Right ventricle myocardium inferior (tissue), 1 donor: ENCODE results near the gene P2RY12. TPM values are rescaled to one million over a fixed set of nuclear protein-coding genes. Genes with fewer than 3 reads are reported as not detected.

Source experiments
- ATAC-seq: fragments of 200-7000 bp; cut with Tn5 transposase; one replicate; pipeline ENCODE4 v1.9.1; 2020; ENCODE audit warnings: mild to moderate bottlenecking, moderate library complexity
- DNase-seq: peaks from one replicate; pipeline ENCODE4 v3.0.0; 2021; ENCODE audit errors: missing footprints
- intact Hi-C: fragments of 100-400 bp; cut with DNase I; formaldehyde crosslinking; loops from one replicate; pipeline ENCODE4 v1.11.0; 2022
- total RNA-seq: library from RNA; stranded (reverse); fragmentation: NEBNext Ultra II Directional; extraction: Animal tissue kit (Norgen Biotek cat#: 25700); gene quantifications from one replicate; pipeline ENCODE4 v1.2.1, GENCODE V29; 2021
- donor health status: DM: no; HTN: yes; CAD: no; lungs with severe emphysema.

The P2RY12 gene
- total RNA-seq, 1 donor from 2014 or later: 1.4 TPM

DNA sequence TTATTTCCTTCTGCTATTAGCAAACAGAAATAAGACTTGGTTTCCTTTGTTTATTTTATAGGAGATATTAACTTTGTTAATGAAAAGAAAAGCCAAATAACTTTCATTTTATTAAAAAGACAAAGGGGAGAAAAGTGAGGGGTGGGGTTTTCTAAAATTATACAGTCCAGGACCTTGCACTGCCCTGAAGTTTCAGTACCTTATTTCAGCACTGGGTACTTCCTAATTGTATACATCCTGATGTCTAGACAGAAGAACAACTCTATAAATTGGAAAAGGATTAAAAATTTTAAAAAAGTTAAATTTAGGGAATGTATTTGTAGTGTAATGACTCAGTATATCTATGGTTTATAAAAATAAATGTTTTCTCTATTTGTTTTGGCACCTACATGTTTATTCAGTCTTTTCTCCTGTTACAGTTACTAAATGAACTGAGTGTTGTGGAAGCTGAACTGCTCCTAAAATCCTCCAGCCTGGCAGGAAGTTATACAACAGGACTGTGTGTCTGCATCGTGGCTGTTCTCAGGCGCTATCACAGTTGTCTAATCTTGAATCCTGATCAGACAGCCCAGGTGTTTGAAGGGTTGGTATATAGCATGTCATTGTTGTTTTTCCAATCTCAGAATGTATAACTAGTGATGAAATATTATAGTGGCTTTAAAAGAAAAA lies 27.6 kb downstream of the P2RY12 start:
- intact Hi-C loops: no loop called here
- DNase-seq (no peak), ATAC-seq (no peak)

DNA sequence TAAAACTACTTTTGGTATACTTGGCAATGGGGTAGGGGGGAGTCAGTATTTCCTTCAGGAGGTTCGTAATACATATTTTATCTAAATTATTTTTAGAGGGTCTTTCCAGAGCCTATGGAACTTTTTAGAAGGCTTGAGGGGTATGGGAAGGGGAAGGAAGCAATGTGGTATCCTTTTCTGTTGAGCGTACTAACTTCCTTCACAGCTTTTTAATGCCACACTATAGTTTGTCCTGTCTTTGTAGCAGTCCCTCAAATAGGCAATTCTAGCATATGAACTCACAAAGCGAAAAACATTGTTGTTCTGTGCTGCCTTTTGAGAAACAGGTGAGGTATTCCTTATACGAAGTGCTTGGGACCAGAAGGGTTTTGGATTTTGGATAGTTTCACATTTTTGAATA lies 32.9 kb downstream of the P2RY12 start:
- ATAC-seq (no peak), DNase-seq (no peak)
- intact Hi-C loops: no loop called here

DNA sequence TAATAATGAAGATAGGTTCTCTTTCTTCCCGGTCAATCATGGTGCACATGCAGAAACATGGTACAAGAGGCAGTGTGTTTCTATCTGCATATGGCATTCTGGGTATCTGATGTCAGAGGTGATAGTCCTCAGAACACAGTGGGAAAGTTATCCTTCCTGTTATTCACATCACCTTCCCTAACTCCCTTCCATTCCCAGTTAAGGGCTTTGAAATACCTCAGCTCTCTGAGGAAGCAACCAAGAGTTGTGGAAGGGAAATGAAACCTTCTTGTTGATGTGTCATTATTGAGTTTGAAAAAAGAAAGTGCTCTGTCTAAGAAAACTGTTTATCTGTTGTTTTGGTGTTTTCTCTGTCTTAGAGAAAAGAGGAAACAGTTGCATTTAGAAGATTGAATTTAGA lies 33.3 kb downstream of the P2RY12 start:
- DNase-seq (no peak), ATAC-seq (no peak)
- intact Hi-C loops: no loop called here

DNA sequence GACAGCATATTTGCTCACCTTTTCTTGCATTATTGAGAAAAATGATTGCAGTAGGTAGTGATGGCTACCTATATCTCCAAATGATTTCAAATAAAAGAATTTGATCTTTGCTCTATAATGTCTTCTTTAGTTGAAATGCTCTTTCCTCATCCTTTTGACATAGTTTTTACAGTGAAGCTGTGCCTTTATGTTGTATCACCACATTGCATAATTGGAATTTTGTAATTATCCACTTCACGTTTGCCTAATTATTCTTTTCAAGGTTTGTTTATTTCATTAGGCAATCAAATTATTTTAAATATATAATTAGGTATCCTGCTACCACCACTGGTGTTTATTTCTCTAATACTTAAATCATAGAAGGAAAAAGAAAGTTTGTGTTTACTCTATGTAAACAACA lies 33.9 kb downstream of the P2RY12 start:
- no peak for DNase-seq
- intact Hi-C loops: no loop called here
- no peak for ATAC-seq

DNA sequence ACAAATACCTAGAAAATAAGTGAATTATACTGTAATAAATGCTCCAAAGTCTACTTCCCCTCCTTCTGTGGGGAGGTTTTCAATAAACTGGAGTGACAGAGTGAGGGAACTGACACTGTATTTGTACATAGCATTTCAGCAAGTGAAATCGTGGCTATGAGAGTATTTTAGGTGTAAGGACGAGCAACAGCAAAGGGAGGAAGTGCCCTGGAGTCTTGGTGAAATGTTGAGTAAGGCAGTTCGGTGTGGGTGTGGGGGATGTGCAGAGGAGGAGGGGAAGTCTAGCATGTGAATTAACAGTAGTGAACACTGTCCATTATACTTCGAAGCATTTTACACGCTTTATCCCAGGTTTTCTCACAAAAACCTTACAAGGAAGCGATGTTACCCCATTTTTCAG lies 37.1 kb downstream of the P2RY12 start:
- ATAC-seq (peak; percentile 62), DNase-seq (no peak)
- intact Hi-C loops: no loop called here

DNA sequence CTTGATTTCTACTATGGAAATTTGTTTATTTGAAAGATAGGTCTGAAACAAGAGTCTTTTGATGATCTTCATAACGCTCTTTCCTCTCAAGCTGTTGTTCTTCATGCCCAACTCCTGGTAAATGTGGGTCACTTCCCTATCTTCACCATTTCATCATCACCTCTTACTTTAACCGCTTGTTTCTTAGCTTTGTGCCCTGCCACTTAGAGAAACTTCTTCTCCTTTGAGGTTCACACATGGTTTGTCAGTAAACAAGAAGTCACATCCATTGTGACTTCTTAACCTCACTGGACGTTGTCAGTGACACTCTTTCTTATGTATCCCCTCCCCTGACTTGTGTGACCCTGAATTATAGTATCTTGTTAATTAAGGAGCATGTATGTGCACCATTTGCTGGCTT lies 38.3 kb downstream of the P2RY12 start:
- no peak for DNase-seq
- intact Hi-C loops: no loop called here
- no peak for ATAC-seq

DNA sequence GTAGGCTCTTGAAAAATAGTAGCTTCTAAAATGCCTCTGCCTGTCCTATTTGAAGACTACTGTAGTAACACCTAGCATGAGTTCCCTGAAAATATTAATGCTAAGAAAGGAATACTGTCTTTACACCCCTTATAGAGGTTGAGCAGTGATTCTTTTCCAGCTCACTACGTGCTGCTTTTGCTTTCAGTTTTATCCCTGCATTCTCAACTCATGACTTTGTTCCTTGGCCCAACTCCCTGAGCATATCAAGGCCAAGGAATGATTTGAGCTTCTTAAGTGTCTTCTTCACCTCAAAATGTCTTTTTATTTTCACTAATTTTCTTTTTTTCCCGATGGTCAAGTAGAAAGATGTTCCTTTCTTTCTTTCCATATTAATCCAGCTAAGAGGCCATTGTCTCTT lies 38.7 kb downstream of the P2RY12 start:
- ATAC-seq: peak; percentile 48
- intact Hi-C loops: no loop called here
- no peak for DNase-seq

DNA sequence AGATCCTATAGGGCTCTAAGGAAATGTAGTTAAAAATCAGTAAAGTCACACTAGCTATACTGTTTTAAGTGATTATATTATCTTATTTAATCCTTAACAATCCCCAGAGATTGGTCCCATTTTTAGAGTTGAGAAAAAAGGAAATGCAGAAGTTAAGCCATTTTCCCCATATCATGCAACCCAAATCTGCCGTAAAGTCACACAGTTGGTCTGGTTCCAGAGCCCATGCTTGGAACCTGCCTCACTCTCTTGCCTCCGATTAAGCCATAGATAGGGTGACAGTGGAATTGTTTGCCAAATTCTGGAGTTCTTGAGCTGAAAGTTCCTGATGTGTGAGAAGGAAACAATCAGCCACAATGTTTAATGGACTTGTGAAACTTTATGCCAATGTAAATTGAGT lies 52.9 kb downstream of the P2RY12 start:
- intact Hi-C loops: no loop called here
- no peak for DNase-seq
- ATAC-seq: no peak

DNA sequence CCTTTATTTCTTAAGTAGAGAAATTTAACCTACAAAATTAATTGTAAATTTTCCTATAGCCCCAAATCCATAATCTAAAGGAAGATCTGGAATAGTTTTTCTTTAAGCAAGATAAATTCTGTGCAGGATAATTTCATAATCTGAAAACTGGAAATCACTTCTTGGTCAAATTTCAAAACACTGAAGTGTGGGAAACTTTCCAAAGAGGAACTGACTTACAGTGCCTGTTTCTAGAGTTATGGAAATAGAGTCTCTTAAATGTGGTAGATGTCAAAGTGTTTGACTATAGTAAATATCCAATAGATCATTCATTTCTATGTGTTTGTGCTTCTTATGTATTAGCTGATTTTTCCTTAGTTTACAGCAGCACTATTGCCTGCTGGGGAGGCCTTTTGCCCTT lies 53.7 kb downstream of the P2RY12 start:
- ATAC-seq (no peak), DNase-seq (no peak)
- intact Hi-C loops: no loop called here

DNA sequence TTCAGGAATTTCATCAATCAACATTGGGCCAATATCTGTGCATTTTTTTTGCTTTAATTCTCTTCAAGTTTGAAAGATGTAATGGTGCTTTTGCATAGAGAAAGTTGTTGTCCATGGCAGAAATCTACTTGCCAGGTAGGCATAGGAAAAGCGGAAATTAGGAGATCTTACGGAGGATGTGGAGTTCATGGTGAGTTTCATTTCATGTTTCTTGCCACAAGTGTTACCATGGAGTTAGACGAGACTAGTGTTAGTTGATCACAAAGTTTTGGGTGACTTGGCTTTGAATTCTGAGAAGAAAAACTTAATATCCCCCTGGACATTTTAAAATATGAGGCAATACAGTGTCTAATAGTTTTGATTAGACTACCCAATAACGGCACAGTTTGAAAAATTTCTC lies 54.2 kb downstream of the P2RY12 start:
- ATAC-seq (no peak), DNase-seq (no peak)
- intact Hi-C loops: no loop called here

DNA sequence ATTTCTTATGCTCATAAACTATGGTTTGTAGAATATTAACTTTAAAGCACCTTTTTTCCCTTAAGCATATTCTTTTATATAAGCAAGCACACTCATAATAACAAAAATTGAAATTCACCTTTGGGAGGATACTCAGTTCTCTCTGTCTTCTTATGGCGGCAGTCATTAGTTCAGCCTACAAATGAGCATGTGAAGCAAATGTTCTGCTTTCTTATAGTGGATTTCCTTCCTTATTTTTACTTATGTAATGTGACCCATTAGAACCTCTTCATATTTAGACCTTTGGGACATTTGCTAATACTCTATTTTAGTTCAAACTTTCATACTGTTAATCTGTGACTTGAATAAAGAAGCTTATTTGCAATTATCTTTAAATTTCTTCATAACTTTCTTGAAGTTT lies 55.2 kb downstream of the P2RY12 start, which contains the start of gene P2RY13:
TSS of gene P2RY13 (minus strand) at position 187 of the 400 bp plus-strand sequence. CDS start at position 166, 21 bp downstream.
- ATAC-seq: peak; percentile 34

DNA sequence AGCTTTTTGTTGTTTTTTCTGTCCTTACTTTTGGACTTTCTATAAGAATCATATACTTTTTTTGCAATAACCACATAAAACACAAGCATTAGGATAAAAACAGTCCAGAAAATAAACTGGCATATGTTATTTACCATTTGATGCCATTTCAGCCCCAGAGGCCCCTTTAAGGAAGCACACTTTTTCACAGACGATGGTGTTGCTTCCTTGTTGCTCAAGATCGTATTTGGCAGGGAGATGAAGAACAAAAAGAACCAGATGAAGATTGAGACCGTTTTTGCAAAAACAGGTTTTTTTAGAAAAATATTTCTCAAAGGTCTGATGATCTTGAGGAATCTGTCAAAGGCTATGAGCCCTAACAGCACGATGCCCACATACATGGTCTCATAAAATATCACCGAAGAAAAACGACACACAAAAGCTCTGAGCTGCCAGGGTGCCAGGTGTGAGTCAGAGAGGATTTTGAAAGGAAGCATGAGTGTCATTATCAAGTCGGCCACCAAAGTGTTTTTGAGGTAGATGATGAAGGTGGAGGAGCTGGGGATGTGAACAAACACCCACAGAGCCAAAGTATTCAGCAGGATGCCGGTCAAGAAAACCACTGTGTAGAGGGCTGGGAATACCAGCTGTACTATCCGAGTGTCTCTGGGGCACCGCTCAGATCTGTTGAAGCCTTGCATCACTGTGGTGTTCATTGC lies 56.1 kb downstream of the P2RY12 start:
- DNase-seq (no peak), ATAC-seq (peak; percentile 63)
- intact Hi-C loops: loop anchor here (5.0 kb wide), 1 partner anchor 101 kb away; no protein-coding TSS in a partner anchor

More for the DNA sequence above, 55.2 kb downstream of the P2RY12 start, which contains the start of gene P2RY13:
- DNase-seq: no peak
- intact Hi-C loops: loop anchor here (5.0 kb wide), 1 partner anchor 102 kb away; no protein-coding TSS in a partner anchor

DNA sequence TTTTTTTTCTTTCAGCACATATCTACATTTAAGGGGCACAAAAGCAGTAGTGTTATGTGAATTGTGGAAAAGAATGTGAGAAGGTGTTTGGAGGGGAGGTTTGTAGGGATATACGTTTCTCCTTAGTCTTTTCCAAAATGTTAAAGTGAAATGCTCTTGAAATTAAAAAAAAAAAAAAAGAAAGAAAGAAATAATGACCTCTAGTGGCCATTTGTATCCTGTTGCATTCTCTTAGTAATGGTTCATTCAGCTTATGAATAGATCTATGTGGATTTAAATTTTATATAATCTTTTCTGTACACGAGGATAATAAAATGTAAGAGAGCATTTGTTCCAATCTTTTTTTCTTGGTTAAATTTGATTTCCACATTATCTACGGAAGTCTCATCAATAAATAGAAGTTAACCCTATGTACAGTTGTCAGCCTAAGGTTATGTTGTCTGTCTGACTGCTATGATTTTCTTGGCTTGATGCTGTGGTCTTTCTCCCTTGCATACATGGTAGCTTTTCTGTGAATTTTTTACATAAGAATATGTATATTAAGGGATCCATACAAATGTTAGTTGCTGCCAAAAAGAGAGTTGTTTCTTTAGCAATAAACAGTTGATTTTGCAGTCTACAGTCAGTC lies 56.9 kb downstream of the P2RY12 start:
- intact Hi-C loops: loop anchor here (5.0 kb wide), 1 partner anchor 100 kb away; no protein-coding TSS in a partner anchor
- DNase-seq (no peak), ATAC-seq (no peak)

DNA sequence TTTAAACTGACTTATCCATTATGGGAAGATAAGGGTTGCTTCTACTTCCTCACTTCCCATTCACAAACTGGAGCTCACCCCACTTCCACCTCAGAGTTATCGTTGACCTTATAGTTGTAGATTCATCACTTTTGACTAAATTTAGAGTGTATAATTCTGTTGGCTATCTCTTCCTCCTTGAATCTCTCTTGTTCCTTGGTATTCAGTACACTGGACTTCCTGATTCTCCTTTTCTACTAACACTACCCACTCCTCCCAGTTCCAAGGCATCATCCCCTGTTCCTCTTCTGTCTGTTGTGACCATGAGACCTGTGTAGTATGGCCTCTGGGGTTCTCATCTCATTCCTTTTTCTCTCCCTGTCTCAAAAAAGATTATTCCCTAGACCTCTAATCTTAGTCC lies 62.0 kb downstream of the P2RY12 start:
- DNase-seq (no peak), ATAC-seq (peak; percentile 34)
- intact Hi-C loops: no loop called here

DNA sequence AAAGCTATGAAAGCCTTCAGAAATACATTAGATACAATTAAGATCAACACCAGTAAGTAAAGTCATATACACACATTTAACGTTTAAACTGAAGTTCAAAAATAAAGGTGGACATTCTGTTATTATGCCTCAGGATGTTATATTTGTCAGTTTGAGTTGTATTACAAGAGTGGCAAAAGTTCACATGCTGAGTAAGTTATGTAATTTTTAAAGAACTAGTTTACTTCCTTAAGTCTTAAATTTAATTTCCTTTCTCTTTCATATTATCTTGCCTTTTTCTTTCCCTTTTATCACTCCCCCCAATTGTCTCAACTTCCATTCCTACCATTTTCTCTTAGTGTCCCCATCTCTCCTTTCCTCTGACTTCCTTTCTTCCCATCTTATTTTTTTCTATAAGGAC lies 63.0 kb downstream of the P2RY12 start:
- no peak for ATAC-seq
- intact Hi-C loops: no loop called here
- no peak for DNase-seq

DNA sequence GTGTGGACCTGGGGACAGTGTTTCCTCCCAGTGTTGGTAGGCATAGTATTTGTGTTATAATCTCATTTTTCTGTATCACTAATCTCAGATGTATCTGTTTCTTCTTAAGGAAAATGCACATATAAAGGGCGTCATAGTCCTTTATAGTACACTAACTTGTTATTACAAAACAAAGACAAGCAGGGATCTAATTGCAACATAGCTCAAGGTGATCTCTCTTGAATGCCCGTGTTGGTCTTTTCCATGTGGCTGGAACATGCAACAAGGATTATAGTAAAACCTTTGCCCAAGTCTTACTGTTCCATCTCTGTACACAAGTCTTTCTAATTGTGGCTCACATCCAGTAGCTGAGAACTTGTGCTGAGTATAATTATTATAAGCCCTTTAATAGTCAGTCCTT lies 64.4 kb downstream of the P2RY12 start:
- no peak for ATAC-seq
- no peak for DNase-seq
- intact Hi-C loops: no loop called here

DNA sequence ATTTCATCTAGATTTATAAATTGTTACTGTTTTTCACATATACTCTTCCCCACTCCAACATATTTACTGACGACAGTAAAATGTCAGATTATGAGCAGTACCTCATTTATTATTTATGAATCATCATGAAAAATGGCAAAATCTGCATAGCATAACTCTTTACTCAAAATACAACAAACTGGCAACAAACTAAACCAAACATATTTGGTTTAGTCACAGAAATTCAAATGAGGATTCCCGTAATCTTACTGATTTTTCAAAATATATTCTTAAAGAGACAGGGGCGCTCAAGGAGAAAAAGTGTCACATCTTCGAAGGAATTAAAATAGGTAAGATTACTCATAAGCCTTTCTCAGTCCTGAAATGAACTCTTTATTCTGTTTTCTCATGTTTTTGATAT lies 64.9 kb downstream of the P2RY12 start:
- DNase-seq (no peak), ATAC-seq (no peak)
- intact Hi-C loops: no loop called here

DNA sequence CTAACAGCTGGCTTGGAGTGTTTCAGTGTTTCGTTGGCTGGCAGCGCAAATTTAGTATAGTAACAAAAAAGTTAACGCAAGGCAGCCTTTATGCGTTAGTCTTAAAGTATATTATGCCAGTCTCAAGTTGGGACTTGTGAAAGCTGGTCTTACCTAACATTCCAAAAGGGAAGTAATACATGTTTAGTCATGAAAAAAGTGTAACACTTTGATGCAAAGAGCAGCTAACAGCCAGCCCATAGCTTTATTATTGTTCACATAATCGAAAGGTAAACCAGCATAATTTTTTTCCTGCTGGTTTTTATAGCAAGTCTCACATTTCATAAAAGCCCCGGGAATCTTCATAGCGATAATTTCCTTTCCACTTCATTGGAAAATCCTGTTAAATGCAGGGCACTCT lies 65.6 kb downstream of the P2RY12 start:
- no peak for ATAC-seq
- intact Hi-C loops: no loop called here
- DNase-seq: no peak

DNA sequence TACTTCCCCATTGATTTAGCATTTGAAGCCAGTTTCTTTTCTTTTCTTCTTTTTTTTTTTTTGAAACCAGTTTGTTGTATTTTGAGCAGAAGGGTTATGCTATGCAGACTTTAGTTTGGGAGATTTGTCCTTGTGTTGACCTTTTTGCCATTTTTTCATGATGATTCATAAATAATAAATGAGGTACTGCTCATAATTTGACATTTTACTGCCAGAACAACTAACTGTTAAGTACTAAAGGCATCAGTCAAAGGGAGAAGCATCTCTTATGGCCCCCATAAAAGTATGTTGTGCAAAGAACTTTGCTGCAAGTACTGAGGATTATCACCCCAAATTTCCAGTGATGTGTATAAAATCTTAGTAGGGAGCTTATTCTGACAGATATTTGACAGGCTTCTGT lies 66.2 kb downstream of the P2RY12 start:
- ATAC-seq (no peak), DNase-seq (no peak)
- intact Hi-C loops: no loop called here
